ENCODE measurements around the gene DCDC2B. TPM values are rescaled to one million over a fixed set of nuclear protein-coding genes. Genes with fewer than 3 reads are reported as not detected.
A peak's percentile ranks its signal among the peaks of the same experiment; 100 is the strongest.

DCDC2B gene
- total RNA-seq, 1 experiment from 2014 or later = not detected

DNA sequence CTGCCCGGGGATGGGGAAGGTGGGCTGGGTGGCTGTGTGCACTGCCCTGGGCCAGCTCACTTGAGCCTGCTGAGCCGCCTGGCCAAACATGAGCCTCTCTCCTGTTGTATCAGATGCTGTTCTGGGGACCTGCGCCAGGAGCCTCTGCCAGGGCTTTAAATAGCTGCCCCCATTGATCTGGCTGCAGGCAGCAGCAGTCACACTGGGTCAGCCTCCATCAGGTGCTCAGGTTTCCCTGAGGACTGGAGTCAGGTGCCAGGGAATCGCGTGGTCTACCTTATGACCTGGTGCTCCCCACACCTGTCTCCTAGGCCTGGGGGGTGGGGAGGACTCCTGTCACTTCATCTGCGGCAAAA is 9.2 kb upstream of the DCDC2B start:
- CTCF ChIA-PET = interaction anchor here (0.6 kb wide), 2 partner anchors 76 to 79 kb away, joined by 3 to 4 read pairs; no protein-coding TSS in a partner anchor
- Mint-ChIP-seq H3K9me3 (ENCODE audit: low read depth, unreplicated experiment) (no peaks in the 10 kb centered on the region), H3K27ac (ENCODE audit: unreplicated experiment) (peak overlapping the region; percentile 59), H3K36me3 (ENCODE audit: insufficient read depth, unreplicated experiment) (peaks cover 65% of the 10 kb centered on the region), H3K4me1 (ENCODE audit: low read depth, unreplicated experiment) (peaks cover 16% of the 10 kb centered on the region), H3K4me3 (ENCODE audit: low read depth, unreplicated experiment) (peak overlapping the region; percentile 78), H3K27me3 (ENCODE audit: unreplicated experiment) (no peaks in the 10 kb centered on the region)
- TF ChIP-seq, protein P1, sequence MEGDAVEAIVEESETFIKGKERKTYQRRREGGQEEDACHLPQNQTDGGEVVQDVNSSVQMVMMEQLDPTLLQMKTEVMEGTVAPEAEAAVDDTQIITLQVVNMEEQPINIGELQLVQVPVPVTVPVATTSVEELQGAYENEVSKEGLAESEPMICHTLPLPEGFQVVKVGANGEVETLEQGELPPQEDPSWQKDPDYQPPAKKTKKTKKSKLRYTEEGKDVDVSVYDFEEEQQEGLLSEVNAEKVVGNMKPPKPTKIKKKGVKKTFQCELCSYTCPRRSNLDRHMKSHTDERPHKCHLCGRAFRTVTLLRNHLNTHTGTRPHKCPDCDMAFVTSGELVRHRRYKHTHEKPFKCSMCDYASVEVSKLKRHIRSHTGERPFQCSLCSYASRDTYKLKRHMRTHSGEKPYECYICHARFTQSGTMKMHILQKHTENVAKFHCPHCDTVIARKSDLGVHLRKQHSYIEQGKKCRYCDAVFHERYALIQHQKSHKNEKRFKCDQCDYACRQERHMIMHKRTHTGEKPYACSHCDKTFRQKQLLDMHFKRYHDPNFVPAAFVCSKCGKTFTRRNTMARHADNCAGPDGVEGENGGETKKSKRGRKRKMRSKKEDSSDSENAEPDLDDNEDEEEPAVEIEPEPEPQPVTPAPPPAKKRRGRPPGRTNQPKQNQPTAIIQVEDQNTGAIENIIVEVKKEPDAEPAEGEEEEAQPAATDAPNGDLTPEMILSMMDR (IDR thresholded peaks at IDR 0.05; ENCODE audit: unreplicated experiment) = no peak
- no peak for DNase-seq
- intact Hi-C loops (cut with micrococcal nuclease; ENCODE audit: unreplicated experiment) = no loop called here
- no TSS peak for BruUV-seq (replicated peaks)

DNA sequence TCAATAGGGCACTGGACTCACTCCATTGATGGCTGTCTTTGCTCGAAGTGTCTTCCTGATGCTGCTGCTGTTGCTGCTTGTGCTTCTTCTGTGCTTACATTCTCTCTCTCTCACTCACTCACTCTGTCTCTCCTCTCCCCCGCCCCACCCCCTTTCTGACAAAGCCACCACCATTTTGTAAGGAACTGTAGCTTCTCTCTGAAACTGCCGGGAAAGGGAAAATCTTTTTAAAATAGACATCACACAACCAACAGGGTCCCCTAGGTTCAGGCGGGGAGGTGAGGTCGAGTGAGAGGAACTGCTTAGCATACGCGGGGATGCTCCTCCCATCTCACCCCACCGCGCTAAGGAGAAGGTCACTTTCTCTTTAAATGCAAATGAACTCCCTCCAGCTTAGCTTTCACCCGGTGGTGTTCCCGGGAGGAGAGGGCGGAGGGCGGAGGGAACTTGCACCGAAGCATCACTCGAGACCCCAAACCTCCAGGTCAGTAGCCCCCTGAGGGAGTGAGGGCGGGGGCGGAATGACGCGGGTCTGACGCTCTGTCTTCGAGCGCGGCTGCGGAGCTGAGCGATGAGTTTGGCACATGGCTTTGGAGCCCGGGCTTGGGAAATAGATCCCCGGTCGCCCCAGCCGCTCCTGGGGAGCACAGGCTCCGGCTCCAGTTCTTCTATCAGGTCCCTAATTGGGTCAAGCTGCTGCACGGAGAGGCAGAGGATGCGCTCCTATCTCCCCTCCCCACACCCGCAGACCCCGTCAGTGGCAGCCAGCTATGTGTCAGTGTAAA is 8.5 kb upstream of the DCDC2B start, which contains the start of gene CCDC28B:
Gene CCDC28B (plus strand): TSS at position 370 of the 785 bp plus-strand sequence. CDS start 1,341 bp downstream, outside the sequence.
- Mint-ChIP-seq H3K9me3 (ENCODE audit: low read depth, unreplicated experiment) (no peaks in the 10 kb centered on the region), H3K36me3 (ENCODE audit: insufficient read depth, unreplicated experiment) (peaks cover 67% of the 10 kb centered on the region), H3K4me3 (ENCODE audit: low read depth, unreplicated experiment) (peak within 1 kb of the TSS; percentile 78), H3K27me3 (ENCODE audit: unreplicated experiment) (no peaks in the 10 kb centered on the region), H3K27ac (ENCODE audit: unreplicated experiment) (peak within 1 kb of the TSS; percentile 78), H3K4me1 (ENCODE audit: low read depth, unreplicated experiment) (peaks cover 16% of the 10 kb centered on the region)
- TF ChIP-seq, protein P1 (IDR thresholded peaks at IDR 0.05; ENCODE audit: unreplicated experiment) = no peak
- intact Hi-C loops (cut with micrococcal nuclease; ENCODE audit: unreplicated experiment) = no loop called here
- no TSS peak for BruUV-seq (replicated peaks)
- CTCF ChIA-PET = interaction anchor here (0.6 kb wide), 1 partner anchor 80 kb away, joined by 4 read pairs; no protein-coding TSS in a partner anchor
- peak; percentile 31 for DNase-seq

DNA sequence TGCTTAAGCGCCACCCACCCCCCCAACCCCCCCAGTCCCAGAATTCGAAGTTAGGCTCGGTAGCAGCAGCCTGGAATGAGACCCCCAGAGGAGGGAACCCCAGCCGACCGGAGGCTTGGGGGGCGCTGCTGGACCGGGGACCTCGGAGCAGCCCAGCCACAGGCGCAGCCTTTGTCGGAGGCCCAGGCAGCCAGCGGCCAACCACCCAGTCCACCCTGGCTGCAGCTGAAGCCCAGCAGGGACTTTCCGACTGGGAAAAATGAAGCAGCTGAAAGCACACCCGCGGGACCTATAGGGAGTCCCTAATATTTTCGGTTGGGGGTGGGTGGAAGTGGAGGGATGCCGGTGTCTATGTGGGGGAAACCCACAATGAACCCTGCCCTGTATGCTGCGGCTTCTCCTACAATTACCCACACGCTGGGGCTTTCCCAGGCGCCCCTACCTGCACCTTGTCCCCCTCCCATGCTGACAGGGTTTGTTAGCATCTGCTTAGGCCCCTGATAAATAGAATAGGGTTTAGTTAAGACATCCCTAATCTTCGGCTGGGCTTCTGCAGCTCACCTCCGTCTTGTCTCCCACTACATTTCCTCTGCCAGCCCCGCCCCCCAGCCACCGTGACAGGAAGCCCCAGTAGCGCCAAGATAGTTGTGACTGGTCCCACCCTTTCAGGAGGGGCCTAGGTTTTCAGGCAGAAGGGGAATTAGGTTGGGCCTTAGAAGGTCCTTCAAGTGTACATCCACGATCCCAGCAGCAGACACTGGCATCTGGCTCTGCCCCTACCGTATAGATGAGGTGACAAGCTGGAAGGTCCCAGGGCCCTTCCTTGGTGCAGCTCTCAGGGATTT is 7.7 kb upstream of the DCDC2B start:
- H3K36me3 Mint-ChIP-seq (ENCODE audit: insufficient read depth, unreplicated experiment) = peaks cover 67% of the 10 kb centered on the region
- no TSS peak for BruUV-seq (replicated peaks)
- TF ChIP-seq, protein P1 (IDR thresholded peaks at IDR 0.05; ENCODE audit: unreplicated experiment) = no peak
- intact Hi-C loops (cut with micrococcal nuclease; ENCODE audit: unreplicated experiment) = no loop called here
- H3K9me3 Mint-ChIP-seq (ENCODE audit: low read depth, unreplicated experiment) = no peaks in the 10 kb centered on the region
- peak overlapping the region; percentile 78 for H3K4me3 Mint-ChIP-seq (ENCODE audit: low read depth, unreplicated experiment)
- peak overlapping the region; percentile 78 for H3K27ac Mint-ChIP-seq (ENCODE audit: unreplicated experiment)
- DNase-seq = peak; percentile 57
- no peaks in the 10 kb centered on the region for H3K27me3 Mint-ChIP-seq (ENCODE audit: unreplicated experiment)
- H3K4me1 Mint-ChIP-seq (ENCODE audit: low read depth, unreplicated experiment) = peaks cover 16% of the 10 kb centered on the region
- CTCF ChIA-PET = no interaction called here

DNA sequence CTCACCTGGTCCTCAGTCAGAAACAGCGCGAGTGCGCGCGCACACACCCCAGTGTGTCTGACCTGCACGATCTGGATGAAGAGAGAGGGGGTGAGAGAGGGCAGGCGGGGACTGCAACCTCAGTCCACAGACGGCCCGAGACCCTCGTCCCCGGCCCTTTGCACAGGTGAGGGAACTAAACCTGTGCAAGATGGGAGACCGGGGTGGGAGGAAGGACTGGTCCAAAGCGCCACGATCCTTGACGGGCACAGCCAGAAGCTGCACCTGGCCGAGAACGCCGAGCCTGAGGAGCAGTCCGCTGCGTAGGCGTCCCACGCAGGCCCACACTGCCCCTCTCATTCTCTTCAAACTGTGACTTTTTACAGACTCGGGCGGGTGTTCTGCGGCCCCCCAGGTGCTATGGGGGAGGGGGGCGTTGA is 3.9 kb upstream of the DCDC2B start:
- Mint-ChIP-seq H3K27ac (ENCODE audit: unreplicated experiment) (peak overlapping the region; percentile 86), H3K4me1 (ENCODE audit: low read depth, unreplicated experiment) (peaks cover 25% of the 10 kb centered on the region), H3K4me3 (ENCODE audit: low read depth, unreplicated experiment) (peak overlapping the region; percentile 86), H3K36me3 (ENCODE audit: insufficient read depth, unreplicated experiment) (peaks cover 70% of the 10 kb centered on the region), H3K9me3 (ENCODE audit: low read depth, unreplicated experiment) (no peaks in the 10 kb centered on the region), H3K27me3 (ENCODE audit: unreplicated experiment) (no peaks in the 10 kb centered on the region)
- peak; percentile 13 for DNase-seq
- intact Hi-C loops (cut with micrococcal nuclease; ENCODE audit: unreplicated experiment) = no loop called here
- CTCF ChIA-PET = interaction anchor here (0.6 to 0.7 kb wide), 2 partner anchors 27 to 142 kb away, joined by 3 read pairs; no protein-coding TSS in a partner anchor
- no TSS peak for BruUV-seq (replicated peaks)
- TF ChIP-seq, protein P1 (IDR thresholded peaks at IDR 0.05; ENCODE audit: unreplicated experiment) = no peak

All from Calu3 (cell line).